ENCODE results near the gene PHACTR4. TPM values are rescaled to one million over a fixed set of nuclear protein-coding genes. Genes with fewer than 3 reads are reported as not detected.

Gene PHACTR4
- total RNA-seq, 2 experiments from 2014 or later = 20.3 to 20.9 TPM

DNA sequence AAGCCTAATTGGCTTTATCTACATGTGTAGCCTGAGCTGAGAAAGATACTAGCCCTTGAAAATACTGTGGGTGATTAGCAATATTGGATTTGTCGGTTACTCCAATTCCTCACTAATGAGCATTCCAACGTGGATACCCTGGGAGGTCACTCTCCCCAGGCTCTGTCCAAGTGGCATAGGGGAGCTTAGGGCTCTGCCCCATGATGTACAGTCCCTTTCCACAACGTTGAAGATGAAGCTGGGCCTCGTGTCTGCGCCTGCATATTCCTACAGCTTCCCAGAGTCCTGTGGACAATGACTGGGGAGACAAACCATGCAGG, 138.9 kb downstream of the PHACTR4 start:
- ChIA-PET CTCF (interaction anchor here (1.3 to 2.7 kb wide), 4 partner anchors 8 to 149 kb away, joined by 4 to 7 read pairs (median 5); no protein-coding TSS in a partner anchor), POLR2A (interaction anchor here (0.7 to 9.9 kb wide), 23 partner anchors 8 to 308 kb away, joined by 3 to 315 read pairs (median 5); partner anchors contain the start of genes ATP5IF1, GMEB1, MED18 and PHACTR4)
- intact Hi-C loops (cut with micrococcal nuclease) = loop anchor here (5.0 to 10.0 kb wide), 2 partner anchors 94 to 261 kb away; no protein-coding TSS in a partner anchor
- Mint-ChIP-seq H3K4me3 (peak overlapping the region; percentile 94), H3K27ac (peak overlapping the region; percentile 95), H3K4me1 (ENCODE audit: low read depth) (peaks cover 33% of the 10 kb centered on the region), H3K9me3 (no peaks in the 10 kb centered on the region), H3K36me3 (ENCODE audit: low read depth) (peaks cover 75% of the 10 kb centered on the region), H3K27me3 (peaks cover 1% of the 10 kb centered on the region)
- ATAC-seq (no peak), DNase-seq (peak; percentile 12)
- TF ChIP-seq, protein P1, sequence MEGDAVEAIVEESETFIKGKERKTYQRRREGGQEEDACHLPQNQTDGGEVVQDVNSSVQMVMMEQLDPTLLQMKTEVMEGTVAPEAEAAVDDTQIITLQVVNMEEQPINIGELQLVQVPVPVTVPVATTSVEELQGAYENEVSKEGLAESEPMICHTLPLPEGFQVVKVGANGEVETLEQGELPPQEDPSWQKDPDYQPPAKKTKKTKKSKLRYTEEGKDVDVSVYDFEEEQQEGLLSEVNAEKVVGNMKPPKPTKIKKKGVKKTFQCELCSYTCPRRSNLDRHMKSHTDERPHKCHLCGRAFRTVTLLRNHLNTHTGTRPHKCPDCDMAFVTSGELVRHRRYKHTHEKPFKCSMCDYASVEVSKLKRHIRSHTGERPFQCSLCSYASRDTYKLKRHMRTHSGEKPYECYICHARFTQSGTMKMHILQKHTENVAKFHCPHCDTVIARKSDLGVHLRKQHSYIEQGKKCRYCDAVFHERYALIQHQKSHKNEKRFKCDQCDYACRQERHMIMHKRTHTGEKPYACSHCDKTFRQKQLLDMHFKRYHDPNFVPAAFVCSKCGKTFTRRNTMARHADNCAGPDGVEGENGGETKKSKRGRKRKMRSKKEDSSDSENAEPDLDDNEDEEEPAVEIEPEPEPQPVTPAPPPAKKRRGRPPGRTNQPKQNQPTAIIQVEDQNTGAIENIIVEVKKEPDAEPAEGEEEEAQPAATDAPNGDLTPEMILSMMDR (IDR thresholded peaks at IDR 0.05) = no peak

DNA sequence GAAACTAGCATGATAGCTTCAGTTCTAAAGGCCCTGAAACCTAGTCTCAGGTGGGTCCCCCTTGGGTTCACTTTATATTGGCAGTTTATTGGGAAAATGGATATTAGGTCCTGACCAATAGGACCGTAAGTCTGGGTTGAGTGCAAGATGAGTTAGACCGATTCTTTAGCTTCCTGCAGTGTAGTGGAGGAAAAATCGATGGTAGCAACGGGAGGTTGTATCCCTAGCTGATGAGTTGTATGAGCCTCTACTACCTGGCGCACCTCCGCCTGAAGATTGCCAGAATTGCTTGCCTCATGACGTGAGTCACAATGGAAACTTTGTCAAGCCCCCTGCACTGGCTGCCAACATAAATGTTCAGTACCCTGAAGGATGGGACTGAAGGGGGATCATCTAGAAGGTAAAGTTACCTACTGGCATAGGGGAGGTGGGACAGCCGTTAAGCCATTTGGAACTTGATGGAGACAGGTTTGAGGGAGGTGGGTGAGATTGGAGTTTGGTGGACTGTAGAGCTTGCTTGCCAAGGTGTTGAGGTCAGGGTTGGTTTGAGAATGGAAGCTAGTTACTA, 140.2 kb downstream of the PHACTR4 start:
- peak overlapping the region; percentile 95 for H3K27ac Mint-ChIP-seq
- peak; percentile 56 for DNase-seq
- intact Hi-C loops (cut with micrococcal nuclease) = loop anchor here (5.0 to 10.0 kb wide), 2 partner anchors 95 to 262 kb away; no protein-coding TSS in a partner anchor
- POLR2A ChIA-PET = interaction anchor here (1.0 to 9.9 kb wide), 19 partner anchors 7 to 274 kb away, joined by 3 to 315 read pairs (median 8); partner anchors contain the start of genes ATP5IF1, GMEB1, MED18 and RNU11
- peaks cover 33% of the 10 kb centered on the region for H3K4me1 Mint-ChIP-seq (ENCODE audit: low read depth)
- peaks cover 1% of the 10 kb centered on the region for H3K27me3 Mint-ChIP-seq
- no peak for ATAC-seq
- TF ChIP-seq, protein P1 (IDR thresholded peaks at IDR 0.05) = no peak
- peaks cover 82% of the 10 kb centered on the region for H3K36me3 Mint-ChIP-seq (ENCODE audit: low read depth)
- CTCF ChIA-PET = interaction anchor here (2.7 kb wide), 1 partner anchor 8 kb away, joined by 7 read pairs; no protein-coding TSS in a partner anchor
- H3K4me3 Mint-ChIP-seq = peak overlapping the region; percentile 94
- H3K9me3 Mint-ChIP-seq = no peaks in the 10 kb centered on the region

DNA sequence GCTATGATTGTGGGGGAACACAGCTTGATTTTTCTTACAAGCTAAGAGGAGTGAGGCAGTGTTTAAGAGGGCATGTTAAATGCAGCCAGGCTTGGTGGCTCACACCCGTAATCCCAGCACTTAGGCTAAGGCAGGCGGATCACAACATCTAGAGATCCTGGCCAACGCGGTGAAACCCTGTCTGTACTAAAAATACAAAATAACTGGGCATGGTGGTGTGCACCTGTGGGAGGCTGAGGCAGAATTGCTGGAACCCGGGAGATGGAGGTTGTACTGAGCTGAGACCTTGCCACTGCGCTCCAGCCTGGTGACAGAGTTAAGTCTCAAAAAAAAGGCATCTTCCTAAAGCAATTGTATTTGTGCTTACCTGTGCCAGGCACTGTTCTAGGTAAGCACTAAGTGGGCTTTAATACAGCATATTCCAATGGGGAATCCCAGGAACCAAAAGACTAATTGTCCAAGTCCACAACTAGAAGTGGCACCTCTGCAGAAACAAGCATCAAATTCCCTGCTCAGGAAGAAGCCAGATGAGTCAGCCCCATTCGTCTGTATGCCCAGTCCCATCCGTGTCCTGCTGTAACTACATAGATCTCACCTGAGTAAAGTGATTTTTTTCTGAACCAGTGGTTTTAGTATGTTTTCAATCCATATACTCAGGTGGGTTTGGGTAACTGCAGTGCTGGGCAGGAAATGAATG, 140.9 kb downstream of the PHACTR4 start:
- intact Hi-C loops (cut with micrococcal nuclease) = no loop called here
- ATAC-seq (peak; percentile 5), DNase-seq (peak; percentile 42)
- H3K9me3 Mint-ChIP-seq = no peaks in the 10 kb centered on the region
- H3K36me3 Mint-ChIP-seq (ENCODE audit: low read depth) = peaks cover 83% of the 10 kb centered on the region
- peaks cover 1% of the 10 kb centered on the region for H3K27me3 Mint-ChIP-seq
- peak overlapping the region; percentile 95 for H3K27ac Mint-ChIP-seq
- H3K4me1 Mint-ChIP-seq (ENCODE audit: low read depth) = peaks cover 33% of the 10 kb centered on the region
- H3K4me3 Mint-ChIP-seq = peak overlapping the region; percentile 94
- ChIA-PET POLR2A (interaction anchor here (0.6 to 9.9 kb wide), 26 partner anchors 6 to 1359 kb away, joined by 3 to 315 read pairs (median 4); partner anchors contain the start of genes ATP5IF1, MED18, RNU11 and TAF12), CTCF (interaction anchor here (2.7 kb wide), 1 partner anchor 8 kb away, joined by 7 read pairs; no protein-coding TSS in a partner anchor)
- TF ChIP-seq, protein P1 (IDR thresholded peaks at IDR 0.05) = no peak

DNA sequence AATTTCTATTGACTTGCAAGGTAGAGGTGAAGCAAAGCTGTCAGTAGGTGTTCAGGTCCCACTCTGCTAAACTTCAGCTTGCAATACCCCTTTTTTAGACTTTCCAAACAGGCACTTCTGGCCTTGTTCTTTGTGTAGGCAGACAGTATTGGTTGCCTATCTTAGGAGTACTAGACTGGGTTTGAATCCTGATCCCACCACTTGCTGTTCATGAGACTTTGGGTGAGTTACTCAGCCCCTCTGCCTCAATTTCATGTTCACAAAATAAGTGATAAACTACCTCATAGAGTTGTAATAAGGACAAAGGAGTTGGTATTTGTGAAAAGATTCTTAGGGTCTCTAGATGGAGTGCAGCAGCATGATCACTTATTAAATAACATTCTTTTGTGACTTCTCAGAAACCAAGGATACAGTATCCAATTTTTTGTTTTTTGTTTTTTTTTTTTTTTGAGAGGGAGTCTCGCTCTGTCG, 141.5 kb downstream of the PHACTR4 start:
- ATAC-seq = peak; percentile 5
- Mint-ChIP-seq H3K9me3 (no peaks in the 10 kb centered on the region), H3K4me3 (peak overlapping the region; percentile 94), H3K27me3 (no peaks in the 10 kb centered on the region), H3K36me3 (ENCODE audit: low read depth) (peaks cover 77% of the 10 kb centered on the region), H3K27ac (peak overlapping the region; percentile 95), H3K4me1 (ENCODE audit: low read depth) (peaks cover 33% of the 10 kb centered on the region)
- intact Hi-C loops (cut with micrococcal nuclease) = no loop called here
- ChIA-PET CTCF (no interaction called here), POLR2A (interaction anchor here (0.6 to 9.9 kb wide), 25 partner anchors 6 to 1359 kb away, joined by 3 to 315 read pairs (median 4); partner anchors contain the start of genes ATP5IF1, MED18, RNU11 and TAF12)
- DNase-seq = no peak
- TF ChIP-seq, protein P1 (IDR thresholded peaks at IDR 0.05) = no peak
